Choroid plexus epithelial cell (primary cell): ENCODE data around the gene TBCD.

Experiments used
- DNase-seq: peaks from one replicate; pipeline ENCODE4 v3.0.0-alpha.2; 2010; ENCODE audit warnings: low read depth
- H3K4me3 ChIP-seq: 2 replicates; pipeline ENCODE4 v1.5.1; 2011; ENCODE audit warnings: low read depth, mild to moderate bottlenecking, control low read depth, low read length, moderate library complexity
- TF ChIP-seq, protein P1 (sequence below): conservative IDR thresholded peaks from 2 replicates; pipeline ENCODE4 v1.5.1; 2011; ENCODE audit warnings: low read depth, mild to moderate bottlenecking, control low read depth, inconsistent platforms, low read length, moderate library complexity

Gene TBCD

DNA sequence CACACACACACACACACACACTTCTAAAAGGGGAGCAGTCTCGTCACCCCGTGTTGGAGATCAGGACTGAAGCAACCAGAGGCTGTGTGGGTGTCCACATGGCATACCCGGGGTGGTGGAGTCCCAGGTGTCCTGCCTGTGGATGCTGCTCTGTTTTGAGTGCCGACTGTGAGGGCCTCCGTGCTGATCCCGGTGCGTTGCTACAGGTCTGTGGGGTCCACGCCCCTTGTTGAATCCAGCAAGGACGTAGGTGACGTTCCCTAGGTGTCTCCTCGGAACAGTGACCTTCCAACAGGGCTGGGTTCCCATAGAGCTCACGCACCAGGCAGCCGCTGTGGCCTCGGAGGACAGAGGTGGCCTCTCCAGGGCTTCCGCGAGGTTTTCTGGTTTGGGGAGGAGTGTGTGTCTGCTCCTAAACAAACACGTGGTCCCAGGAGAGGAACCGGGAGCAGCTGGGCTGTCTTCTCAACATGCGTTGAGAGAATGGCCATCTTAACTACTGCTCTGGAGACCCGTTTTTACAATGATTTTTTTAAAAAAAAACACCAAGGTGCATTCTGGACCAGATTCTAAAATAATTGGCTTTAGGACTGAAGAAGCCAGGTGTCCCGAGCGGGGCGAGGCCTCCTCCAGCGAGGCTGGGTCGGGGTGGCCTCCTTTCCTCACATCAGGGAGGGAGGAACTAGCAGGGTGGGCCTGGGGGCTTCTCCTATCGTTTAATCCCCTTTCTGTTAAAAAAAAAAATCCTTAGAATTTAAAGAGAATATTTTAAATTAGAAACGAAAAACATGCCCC lies 188.6 kb downstream of the TBCD start:
- DNase-seq, result no peak
- TF ChIP-seq, protein P1, sequence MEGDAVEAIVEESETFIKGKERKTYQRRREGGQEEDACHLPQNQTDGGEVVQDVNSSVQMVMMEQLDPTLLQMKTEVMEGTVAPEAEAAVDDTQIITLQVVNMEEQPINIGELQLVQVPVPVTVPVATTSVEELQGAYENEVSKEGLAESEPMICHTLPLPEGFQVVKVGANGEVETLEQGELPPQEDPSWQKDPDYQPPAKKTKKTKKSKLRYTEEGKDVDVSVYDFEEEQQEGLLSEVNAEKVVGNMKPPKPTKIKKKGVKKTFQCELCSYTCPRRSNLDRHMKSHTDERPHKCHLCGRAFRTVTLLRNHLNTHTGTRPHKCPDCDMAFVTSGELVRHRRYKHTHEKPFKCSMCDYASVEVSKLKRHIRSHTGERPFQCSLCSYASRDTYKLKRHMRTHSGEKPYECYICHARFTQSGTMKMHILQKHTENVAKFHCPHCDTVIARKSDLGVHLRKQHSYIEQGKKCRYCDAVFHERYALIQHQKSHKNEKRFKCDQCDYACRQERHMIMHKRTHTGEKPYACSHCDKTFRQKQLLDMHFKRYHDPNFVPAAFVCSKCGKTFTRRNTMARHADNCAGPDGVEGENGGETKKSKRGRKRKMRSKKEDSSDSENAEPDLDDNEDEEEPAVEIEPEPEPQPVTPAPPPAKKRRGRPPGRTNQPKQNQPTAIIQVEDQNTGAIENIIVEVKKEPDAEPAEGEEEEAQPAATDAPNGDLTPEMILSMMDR, result no peak
- no peak overlapping the region for H3K4me3 ChIP-seq

DNA sequence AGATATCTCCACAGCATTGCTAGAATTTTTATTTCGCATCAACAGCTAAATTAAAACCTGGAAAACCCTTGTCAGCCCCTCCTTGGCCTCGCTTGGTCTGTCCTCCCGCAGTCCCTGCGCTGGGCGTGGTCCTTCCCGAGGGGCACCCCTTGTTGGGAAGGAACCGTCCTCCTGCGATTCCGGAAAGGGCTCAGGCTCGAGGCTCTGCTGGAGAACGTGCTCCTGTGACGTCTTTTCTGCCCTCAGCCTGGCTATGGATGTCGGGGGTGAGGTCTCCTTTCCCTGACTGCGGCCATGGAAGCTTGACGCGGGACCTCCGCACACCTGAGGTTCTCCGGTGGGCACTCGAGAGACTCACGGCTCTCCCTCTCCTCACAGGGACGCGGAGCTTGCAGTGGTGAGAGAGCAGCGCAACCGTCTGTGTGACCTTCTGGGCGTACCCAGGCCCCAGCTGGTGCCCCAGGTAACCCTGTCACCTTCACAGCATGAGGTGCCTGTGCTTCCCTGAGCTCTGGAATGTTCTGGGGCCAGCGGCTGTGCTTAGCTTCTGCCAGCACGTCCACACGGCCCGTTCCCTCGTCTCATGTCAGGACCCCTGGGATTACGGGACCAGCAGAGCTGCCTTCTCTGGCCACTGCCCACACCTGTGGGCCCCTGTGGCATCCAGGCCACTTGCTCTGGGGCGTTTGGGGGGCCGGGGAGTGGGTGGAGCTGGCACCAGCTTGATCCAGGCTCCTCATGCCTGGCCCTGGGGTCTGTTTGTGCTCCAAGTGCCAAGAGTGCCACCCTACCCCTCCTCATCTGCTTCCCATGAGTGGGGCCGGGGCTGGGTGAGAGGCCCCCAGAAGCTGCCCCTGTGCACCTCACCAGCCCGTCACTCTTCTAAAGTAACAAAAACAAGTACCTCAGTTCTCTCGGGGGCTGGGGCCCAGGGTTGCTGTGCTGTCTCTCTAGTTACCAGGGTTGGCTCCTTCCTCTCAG lies 189.4 kb downstream of the TBCD start:
- no peak overlapping the region for H3K4me3 ChIP-seq
- TF ChIP-seq, protein P1, result no peak
- DNase-seq, result no peak

DNA sequence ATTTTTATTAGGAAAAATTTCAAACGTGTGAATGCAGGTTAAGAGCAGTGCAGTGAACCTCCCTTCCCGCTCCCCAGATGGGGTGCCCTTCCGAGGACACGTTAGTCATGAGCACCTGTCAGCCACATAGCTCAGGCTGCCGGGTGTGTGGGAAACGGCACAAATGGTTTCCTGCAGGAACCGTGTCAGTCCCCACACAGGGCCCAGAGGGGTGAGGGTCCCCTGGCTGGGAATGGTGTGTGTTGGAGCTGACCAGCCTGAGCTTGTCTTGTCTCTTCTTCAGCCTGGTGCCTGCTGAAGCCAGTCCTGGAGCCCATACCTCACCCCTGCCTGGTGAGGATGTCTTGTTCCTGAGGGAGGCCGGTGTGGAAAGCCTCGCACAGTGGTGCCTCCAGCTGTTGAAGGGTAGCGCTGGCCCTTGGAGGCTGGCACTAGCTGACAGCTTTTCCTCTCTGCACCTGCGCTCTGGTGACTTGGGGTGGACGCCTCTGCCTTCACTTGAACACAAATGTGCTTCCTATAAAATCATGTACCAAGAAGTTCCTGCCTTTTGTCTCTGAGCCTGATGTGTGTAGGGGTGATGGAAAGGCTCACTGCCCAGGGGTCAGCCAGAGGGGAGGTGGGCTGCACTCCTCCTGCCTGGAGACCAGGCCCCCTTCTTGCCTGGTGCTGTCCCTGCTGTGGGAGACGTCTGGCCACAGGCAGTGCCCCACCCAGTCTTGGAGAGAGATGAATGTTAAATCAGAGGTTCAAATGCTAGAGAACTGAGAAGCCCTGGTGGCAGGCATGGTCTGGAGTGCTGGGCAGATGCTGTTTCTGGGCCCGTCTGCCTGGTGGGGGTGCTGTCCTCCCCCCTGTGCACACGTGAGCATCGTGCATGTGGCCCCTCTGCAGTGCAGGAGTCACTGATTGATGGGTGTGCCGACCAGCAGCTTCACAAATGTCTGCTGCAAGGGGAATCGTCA lies 190.6 kb downstream of the TBCD start:
- TF ChIP-seq, protein P1, result no peak
- H3K4me3 ChIP-seq, result no peak overlapping the region
- DNase-seq, result no peak

DNA sequence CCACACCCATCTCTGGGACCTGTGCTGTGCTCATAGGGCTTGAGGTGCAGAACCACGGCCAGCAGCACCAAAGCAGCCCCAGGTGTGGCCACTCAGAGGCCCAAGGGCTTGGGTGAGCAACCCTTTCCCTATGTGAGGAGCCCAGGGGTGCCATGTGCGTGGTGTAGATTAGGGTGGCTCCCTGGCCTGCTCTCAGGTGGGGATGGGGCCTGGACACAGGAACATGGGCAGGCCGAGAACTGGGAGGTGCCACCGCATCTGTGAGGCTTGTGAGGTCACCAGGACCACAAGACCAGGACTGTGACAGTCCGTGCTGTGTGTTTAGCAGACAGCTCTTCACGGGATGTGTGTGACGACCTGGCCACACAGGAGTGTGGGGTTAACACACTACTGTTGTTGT lies 191.5 kb downstream of the TBCD start:
- H3K4me3 ChIP-seq, result no peak overlapping the region
- no peak for DNase-seq
- TF ChIP-seq, protein P1, result no peak

DNA sequence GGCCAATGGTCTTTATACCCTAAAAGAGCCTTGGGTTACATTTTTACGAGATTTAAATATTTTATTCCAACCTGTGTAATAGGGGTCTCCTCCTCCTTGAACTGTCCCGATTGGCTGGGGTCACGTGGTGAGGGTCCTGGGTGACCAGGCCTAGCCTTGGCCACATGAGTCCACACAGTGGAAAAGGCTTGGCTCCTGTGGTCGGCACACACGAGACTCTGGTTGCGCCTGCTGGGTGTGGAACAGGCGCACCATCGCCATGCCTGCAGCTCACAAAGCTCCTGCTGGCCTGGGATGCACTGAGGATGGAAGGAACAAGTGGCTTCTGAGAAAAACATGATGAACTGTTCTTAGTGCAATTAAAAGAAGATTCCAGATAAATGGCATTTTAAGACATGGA lies 191.9 kb downstream of the TBCD start:
- no peak for DNase-seq
- TF ChIP-seq, protein P1, result no peak

DNA sequence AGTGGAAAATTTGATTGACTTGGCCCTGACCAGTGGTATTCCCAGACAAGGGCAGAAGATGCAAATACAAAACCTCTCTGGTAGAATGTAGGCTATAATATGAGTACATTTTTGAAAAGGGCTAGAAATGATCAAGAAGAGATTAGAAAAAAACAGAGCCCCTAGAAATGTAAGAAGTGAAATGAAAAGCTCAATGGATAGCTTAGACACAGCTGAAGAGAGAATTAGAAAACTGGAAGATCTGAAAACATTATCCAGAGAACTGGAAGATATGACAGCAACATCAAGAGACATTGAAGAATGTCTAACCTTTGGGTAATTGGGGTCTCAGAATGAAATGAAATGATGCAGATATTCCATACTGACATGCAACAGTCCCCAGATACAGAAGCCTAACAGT lies 193.1 kb downstream of the TBCD start:
- DNase-seq, result no peak
- TF ChIP-seq, protein P1, result no peak
- no peak overlapping the region for H3K4me3 ChIP-seq

More for the DNA sequence above, 191.9 kb downstream of the TBCD start:
- H3K4me3 ChIP-seq, result no peak overlapping the region
